PC-9 (cell line): Measurements from ENCODE around the gene MACROD2.

Source experiments
- CTCF ChIP-seq: fragments of 200-600 bp; sonication (generic); conservative IDR thresholded peaks from 2 replicates; pipeline ENCODE4 v1.6.1; 2017; ENCODE audit warnings: mixed run types, antibody characterized with exemption, mild to moderate bottlenecking, moderate library complexity
- EZH2 ChIP-seq: fragments of 200-600 bp; sonication (generic); IDR thresholded peaks from 2 replicates; pipeline ENCODE4 v1.8.0; 2017; ENCODE audit warnings: antibody characterized with exemption, low read depth

- TF ChIP-seq CTCF (no peak), EZH2 (no peak)
Observed at GRCh38 chr20:16036331-16036730, 2041.0 kb downstream of the MACROD2 start.
